ENCODE results near the gene TBC1D4. TPM values are rescaled to one million over a fixed set of nuclear protein-coding genes. Genes with fewer than 3 reads are reported as not detected.

The TBC1D4 gene
- total RNA-seq, 2 donors from 2014 or later, result 64.9 to 67.1 TPM

DNA sequence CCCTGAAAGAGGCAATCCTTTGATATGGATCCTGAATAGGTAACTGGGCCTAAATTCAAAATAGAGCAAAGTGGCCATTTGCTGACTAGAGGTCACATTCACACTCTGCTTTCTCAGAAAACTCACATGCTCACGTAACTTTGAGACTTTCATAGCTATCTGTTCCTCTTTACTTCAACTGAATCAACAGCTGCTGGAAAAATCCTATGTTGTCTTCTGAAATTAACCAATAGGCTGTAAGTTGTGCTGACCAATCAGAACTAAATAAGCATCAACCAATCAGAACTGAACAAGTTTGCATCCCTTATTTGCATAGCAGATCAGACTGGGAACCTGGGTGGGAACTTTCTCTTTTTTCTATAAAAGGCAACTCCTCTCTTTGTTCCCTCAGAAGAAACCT, 24.0 kb upstream of the TBC1D4 start:
- no peaks in the 10 kb centered on the region for H3K27me3 Mint-ChIP-seq

DNA sequence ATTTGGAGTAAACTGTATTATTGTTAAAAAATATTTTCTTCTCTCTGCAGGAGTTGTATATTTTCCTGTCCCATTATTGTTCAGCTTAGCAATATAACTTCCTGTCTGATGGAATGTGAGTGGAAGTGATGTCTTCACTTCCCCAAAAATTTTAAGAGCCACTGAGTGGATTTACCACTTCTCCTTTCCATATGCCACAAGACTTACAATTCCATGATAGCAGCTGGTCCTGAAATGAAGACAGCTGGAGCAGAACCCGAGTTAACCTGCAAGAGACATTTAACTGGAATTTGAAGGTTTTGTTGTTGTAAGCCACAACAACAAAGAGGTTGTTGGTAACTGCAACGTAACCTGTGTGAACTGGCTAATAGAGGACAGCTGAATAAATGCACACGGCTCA, 23.4 kb upstream of the TBC1D4 start:
- no peak overlapping the region for H3K4me3 Mint-ChIP-seq
- DNase-seq (no peak), ATAC-seq (no peak)
- no peaks in the 10 kb centered on the region for H3K27me3 Mint-ChIP-seq
- H3K27ac Mint-ChIP-seq, result no peak overlapping the region
- no peaks in the 10 kb centered on the region for H3K36me3 Mint-ChIP-seq (ENCODE audit: low read depth)
- H3K9me3 ChIP-seq (ENCODE audit: control insufficient read depth, low read length, poor library complexity, severe bottlenecking), result no peaks in the 10 kb centered on the region
- no peaks in the 10 kb centered on the region for H3K4me1 Mint-ChIP-seq

More for the DNA sequence above, 24.0 kb upstream of the TBC1D4 start:
- no peak for DNase-seq
- no peak overlapping the region for H3K4me3 Mint-ChIP-seq
- H3K4me1 Mint-ChIP-seq, result no peaks in the 10 kb centered on the region
- no peaks in the 10 kb centered on the region for H3K36me3 Mint-ChIP-seq (ENCODE audit: low read depth)
- no peaks in the 10 kb centered on the region for H3K9me3 ChIP-seq (ENCODE audit: control insufficient read depth, low read length, poor library complexity, severe bottlenecking)
- no peak overlapping the region for H3K27ac Mint-ChIP-seq
- no peak for ATAC-seq

GRCh38 chr13:75495938-75496337, 14.0 kb upstream of the TBC1D4 start:
- no peak for ATAC-seq
- H3K27me3 Mint-ChIP-seq, result peaks cover 55% of the 10 kb centered on the region
- DNase-seq, result no peak
- H3K4me1 Mint-ChIP-seq, result no peaks in the 10 kb centered on the region
- H3K27ac Mint-ChIP-seq, result no peak overlapping the region
- no peak overlapping the region for H3K4me3 Mint-ChIP-seq
- H3K9me3 ChIP-seq (ENCODE audit: control insufficient read depth, low read length, poor library complexity, severe bottlenecking), result no peaks in the 10 kb centered on the region
- H3K36me3 Mint-ChIP-seq (ENCODE audit: low read depth), result peaks cover 2% of the 10 kb centered on the region

DNA sequence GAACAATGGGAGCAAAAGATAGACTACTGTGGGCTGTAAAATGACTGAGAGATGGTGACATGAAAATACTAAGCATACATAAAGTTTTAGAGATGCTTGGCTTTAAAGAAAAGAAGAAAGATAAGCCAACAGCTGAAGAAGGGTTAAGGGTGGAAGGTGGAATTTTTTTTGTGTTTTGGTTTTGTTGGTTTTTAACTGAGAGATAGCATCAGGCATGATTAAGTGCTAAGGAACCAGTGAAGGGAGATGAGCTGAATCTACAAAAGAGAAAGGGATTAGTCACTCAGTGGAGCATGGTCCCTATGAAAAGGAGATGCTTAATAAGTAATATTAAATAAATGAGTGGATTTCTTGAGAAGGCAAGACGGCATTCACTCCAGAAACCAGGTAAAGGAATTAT, 12.5 kb upstream of the TBC1D4 start:
- ATAC-seq (no peak), DNase-seq (no peak)
- Mint-ChIP-seq H3K4me3 (no peak overlapping the region), H3K36me3 (ENCODE audit: low read depth) (peaks cover 2% of the 10 kb centered on the region), H3K4me1 (no peaks in the 10 kb centered on the region), H3K27ac (no peak overlapping the region), H3K27me3 (peaks cover 62% of the 10 kb centered on the region)
- H3K9me3 ChIP-seq (ENCODE audit: control insufficient read depth, low read length, poor library complexity, severe bottlenecking), result no peaks in the 10 kb centered on the region

DNA sequence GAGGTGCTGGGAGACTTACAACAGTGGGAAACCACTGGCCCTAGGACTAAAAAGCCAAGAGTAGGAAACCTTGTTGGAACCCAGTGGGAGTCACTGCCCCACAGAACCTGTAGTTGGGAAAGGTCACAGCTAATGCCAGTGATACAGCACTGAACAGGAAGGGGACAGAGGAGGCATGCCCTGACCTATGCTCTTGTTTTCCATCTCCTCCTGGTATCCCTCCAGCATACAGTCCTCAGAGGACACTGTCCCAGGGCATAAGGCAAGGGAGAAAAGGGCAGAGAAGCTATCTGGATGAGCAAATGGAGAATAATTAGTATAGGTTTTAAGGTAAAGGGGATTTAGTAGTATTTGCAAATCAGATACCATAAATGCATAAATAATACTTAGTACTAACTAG, 11.2 kb upstream of the TBC1D4 start:
- H3K27me3 Mint-ChIP-seq, result peaks cover 61% of the 10 kb centered on the region
- H3K4me1 Mint-ChIP-seq, result no peaks in the 10 kb centered on the region
- no peaks in the 10 kb centered on the region for H3K9me3 ChIP-seq (ENCODE audit: control insufficient read depth, low read length, poor library complexity, severe bottlenecking)
- no peak overlapping the region for H3K4me3 Mint-ChIP-seq
- H3K27ac Mint-ChIP-seq, result no peak overlapping the region
- no peak for DNase-seq
- no peak for ATAC-seq
- peaks cover 2% of the 10 kb centered on the region for H3K36me3 Mint-ChIP-seq (ENCODE audit: low read depth)

DNA sequence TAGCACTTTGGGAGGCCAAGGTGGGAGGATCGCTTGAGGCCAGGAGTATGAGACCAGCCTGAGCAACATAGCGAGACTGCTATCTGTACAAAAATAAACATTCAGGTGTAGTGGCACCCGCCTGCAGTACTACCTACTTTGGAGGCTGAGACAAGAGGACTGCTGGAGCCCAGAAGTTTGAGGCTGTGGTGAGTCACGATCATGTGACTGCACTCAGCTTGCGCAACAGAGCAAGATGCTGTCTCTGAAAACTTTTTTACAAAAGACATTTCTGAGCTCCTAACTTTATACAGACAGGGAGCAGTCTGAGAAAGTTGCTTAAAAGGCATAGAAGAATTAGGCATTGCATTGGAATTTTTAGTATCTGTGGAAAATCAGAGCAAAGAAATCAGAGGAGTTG, 10.4 kb upstream of the TBC1D4 start:
- Mint-ChIP-seq H3K27ac (no peak overlapping the region), H3K4me1 (no peaks in the 10 kb centered on the region), H3K27me3 (peaks cover 67% of the 10 kb centered on the region), H3K36me3 (ENCODE audit: low read depth) (peaks cover 2% of the 10 kb centered on the region), H3K4me3 (no peak overlapping the region)
- no peak for ATAC-seq
- no peaks in the 10 kb centered on the region for H3K9me3 ChIP-seq (ENCODE audit: control insufficient read depth, low read length, poor library complexity, severe bottlenecking)
- no peak for DNase-seq

- Mint-ChIP-seq H3K27ac (no peak overlapping the region), H3K4me1 (peaks cover 3% of the 10 kb centered on the region), H3K36me3 (ENCODE audit: low read depth) (peaks cover 2% of the 10 kb centered on the region), H3K4me3 (no peak overlapping the region), H3K27me3 (peaks cover 67% of the 10 kb centered on the region)
- ATAC-seq, result no peak
- no peak for DNase-seq
- no peaks in the 10 kb centered on the region for H3K9me3 ChIP-seq (ENCODE audit: control insufficient read depth, low read length, poor library complexity, severe bottlenecking)
These were observed 9.4 kb upstream of the TBC1D4 start for GRCh38 chr13:75491376-75491775.

GRCh38 chr13:75489502-75490263, 7.7 kb upstream of the TBC1D4 start:
- Mint-ChIP-seq H3K4me1 (peaks cover 3% of the 10 kb centered on the region), H3K36me3 (ENCODE audit: low read depth) (peaks cover 6% of the 10 kb centered on the region), H3K27me3 (peaks cover 81% of the 10 kb centered on the region), H3K4me3 (no peak overlapping the region), H3K27ac (no peak overlapping the region)
- ATAC-seq (no peak), DNase-seq (no peak)
- H3K9me3 ChIP-seq (ENCODE audit: control insufficient read depth, low read length, poor library complexity, severe bottlenecking), result no peaks in the 10 kb centered on the region

GRCh38 chr13:75486146-75487062, 4.4 kb upstream of the TBC1D4 start:
- no peak for DNase-seq
- no peaks in the 10 kb centered on the region for H3K9me3 ChIP-seq (ENCODE audit: control insufficient read depth, low read length, poor library complexity, severe bottlenecking)
- Mint-ChIP-seq H3K4me1 (peaks cover 9% of the 10 kb centered on the region), H3K27me3 (peaks cover 71% of the 10 kb centered on the region), H3K36me3 (ENCODE audit: low read depth) (peaks cover 8% of the 10 kb centered on the region), H3K4me3 (no peak overlapping the region), H3K27ac (no peak overlapping the region)
- ATAC-seq, result no peak

GRCh38 chr13:75485286-75486062, 3.5 kb upstream of the TBC1D4 start:
- Mint-ChIP-seq H3K4me3 (no peak overlapping the region), H3K27me3 (peaks cover 67% of the 10 kb centered on the region), H3K4me1 (peaks cover 14% of the 10 kb centered on the region), H3K36me3 (ENCODE audit: low read depth) (peaks cover 7% of the 10 kb centered on the region), H3K27ac (no peak overlapping the region)
- no peaks in the 10 kb centered on the region for H3K9me3 ChIP-seq (ENCODE audit: control insufficient read depth, low read length, poor library complexity, severe bottlenecking)
- DNase-seq, result no peak
- ATAC-seq, result no peak

- DNase-seq (no peak), ATAC-seq (no peak)
- peak overlapping the region; percentile 100 for H3K4me3 Mint-ChIP-seq
- H3K27me3 Mint-ChIP-seq, result peaks cover 76% of the 10 kb centered on the region
- H3K9me3 ChIP-seq (ENCODE audit: control insufficient read depth, low read length, poor library complexity, severe bottlenecking), result no peaks in the 10 kb centered on the region
- H3K36me3 Mint-ChIP-seq (ENCODE audit: low read depth), result peaks cover 7% of the 10 kb centered on the region
- peaks cover 14% of the 10 kb centered on the region for H3K4me1 Mint-ChIP-seq
- peak overlapping the region; percentile 24 for H3K27ac Mint-ChIP-seq
These were observed 781 bp upstream of the TBC1D4 start for GRCh38 chr13:75482820-75483079.

GRCh38 chr13:75481176-75482069, 546 bp downstream of the TBC1D4 start:
- Mint-ChIP-seq H3K4me1 (peaks cover 11% of the 10 kb centered on the region), H3K36me3 (ENCODE audit: low read depth) (peaks cover 7% of the 10 kb centered on the region), H3K27me3 (peaks cover 71% of the 10 kb centered on the region), H3K27ac (no peak overlapping the region), H3K4me3 (peak overlapping the region; percentile 100)
- peak in 2 of 3 donors; percentile 7 to 16 for DNase-seq
- peak; percentile 48 for ATAC-seq
- H3K9me3 ChIP-seq (ENCODE audit: control insufficient read depth, low read length, poor library complexity, severe bottlenecking), result no peaks in the 10 kb centered on the region
